Activated CD4-positive, alpha-beta T cell treated with anti-CD3 and anti-CD28 coated beads, Interleukin-2, Interleukin-4, amounts not matched to agents 100 ng/mL and 50 ng/mL, durations not matched to agents 16 hours and 8 hours (primary cell): ENCODE data around the gene TMEM72.

Experiments
- DNase-seq: peaks from one replicate; pipeline ENCODE4 v3.0.0-alpha.2; 2020; ENCODE audit warnings: low spot score

TMEM72 gene

DNA sequence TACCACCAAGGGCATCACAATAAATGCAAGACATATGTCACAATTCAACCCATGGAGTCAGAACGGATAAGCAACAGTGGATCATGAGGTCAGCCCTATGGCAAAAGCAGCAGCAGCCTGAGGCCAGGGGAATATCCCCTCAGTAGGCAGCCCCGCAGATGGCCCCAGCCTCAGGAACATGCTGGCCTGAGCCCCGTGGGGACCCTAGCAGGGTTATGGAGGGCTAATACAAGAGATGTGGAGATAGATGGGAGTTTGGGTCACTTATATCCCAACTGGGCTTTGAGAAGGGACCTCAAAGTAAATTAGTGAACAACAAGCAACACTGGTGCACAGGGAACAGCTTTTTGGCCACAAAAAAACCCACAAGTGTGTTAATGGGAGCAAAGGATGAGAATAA lies 9.1 kb downstream of the TMEM72 start:
- no peak for DNase-seq

DNA sequence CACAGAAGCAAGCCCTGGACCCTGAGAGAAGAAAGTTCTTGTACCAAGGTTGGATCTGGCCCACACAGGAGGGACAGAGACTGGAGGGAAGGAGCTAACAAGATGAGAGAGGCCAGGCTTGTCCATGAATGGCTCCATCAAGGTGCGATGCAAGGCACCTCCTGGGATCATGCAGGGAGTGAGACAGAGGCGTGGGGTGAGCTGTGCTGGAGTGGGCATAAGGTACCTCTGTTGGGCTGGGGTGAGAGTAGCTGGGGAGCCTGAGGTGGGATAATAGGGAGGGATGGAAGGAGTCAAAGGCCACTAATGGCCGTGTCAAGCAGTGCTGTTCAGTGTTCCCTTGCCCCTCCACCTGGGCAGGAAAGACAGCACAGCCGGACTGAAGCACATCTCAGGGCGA lies 9.9 kb downstream of the TMEM72 start:
- no peak for DNase-seq

- DNase-seq = no peak
These were observed 10.4 kb downstream of the TMEM72 start for GRCh38 chr10:44921506-44921905.

DNA sequence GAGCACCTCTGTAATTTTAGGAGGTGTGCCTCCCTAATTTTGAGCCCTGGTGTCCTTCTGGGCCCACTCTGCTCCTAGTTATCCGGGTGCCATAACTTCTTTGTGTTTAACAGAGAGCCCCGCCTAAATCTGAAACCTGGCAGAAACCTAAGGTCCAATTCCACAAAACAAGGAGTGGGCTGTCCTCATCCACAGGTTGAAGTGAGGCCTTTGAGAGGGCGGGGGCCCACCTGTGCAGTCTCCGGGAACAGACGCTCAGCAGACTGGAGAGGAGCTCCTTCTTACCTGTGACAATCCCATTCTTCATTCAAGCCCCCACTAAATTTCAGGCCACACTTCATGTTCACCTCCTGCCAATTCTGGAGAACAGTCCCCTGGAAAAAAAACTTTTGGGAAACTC lies 10.9 kb downstream of the TMEM72 start:
- DNase-seq = no peak

DNA sequence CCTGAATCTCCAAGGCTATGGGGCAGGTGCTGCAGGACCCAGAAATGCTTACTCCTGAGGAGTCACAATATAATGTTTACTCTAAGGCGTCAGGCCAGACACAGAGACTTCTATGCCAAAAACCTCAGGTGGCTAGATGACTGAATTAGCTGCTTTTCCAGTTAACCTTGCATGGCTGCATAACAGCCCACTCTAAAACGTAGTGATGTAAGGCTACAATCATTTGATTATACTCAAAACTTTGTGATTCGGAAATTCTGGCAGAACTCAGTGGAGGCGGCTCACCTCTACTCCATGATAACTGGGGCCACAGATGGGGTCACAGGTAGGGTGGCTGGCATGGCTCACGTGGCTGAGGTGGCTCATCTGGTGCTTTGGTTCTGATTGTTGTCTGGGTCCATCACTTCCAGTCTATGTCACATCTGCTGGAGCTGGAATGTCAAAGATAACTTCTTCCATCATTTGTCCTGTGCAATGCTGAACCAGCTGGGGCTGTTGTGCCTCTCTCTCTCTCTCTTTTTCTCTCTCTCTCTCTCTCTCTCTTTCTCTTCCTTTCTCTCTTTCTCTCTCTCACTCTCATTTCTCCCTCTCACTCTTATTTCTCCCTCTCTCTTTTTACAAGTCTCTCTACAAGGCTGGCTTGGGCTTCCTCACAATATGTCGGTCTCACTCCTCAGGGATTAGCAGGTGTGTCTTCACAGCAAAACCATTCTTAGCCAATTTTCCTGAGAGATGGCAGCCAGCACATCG lies 11.8 kb downstream of the TMEM72 start:
- no peak for DNase-seq

DNA sequence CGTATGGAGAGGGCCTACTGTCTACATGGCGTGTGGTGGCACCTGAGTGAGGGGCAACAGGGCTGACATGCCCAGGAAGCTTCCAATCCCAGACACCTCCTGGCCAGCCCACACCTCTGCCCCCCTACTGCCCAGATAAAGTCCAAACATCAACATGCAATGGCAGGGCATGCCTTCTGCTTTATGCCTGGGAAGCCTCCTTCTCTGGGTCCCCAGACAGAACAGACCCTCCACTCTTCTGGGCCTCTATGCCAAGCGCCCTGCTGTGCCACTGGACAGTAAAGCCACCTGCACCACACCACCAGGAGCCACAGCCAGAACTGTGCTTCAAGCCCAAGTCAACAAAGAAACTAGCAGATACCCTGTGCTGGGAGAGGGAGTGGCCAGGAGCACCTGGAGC lies 12.5 kb downstream of the TMEM72 start:
- DNase-seq = no peak

GRCh38 chr10:44924261-44925040 lies 13.3 kb downstream of the TMEM72 start:
- no peak for DNase-seq

GRCh38 chr10:44925224-44925623 lies 14.1 kb downstream of the TMEM72 start:
- DNase-seq = no peak

DNA sequence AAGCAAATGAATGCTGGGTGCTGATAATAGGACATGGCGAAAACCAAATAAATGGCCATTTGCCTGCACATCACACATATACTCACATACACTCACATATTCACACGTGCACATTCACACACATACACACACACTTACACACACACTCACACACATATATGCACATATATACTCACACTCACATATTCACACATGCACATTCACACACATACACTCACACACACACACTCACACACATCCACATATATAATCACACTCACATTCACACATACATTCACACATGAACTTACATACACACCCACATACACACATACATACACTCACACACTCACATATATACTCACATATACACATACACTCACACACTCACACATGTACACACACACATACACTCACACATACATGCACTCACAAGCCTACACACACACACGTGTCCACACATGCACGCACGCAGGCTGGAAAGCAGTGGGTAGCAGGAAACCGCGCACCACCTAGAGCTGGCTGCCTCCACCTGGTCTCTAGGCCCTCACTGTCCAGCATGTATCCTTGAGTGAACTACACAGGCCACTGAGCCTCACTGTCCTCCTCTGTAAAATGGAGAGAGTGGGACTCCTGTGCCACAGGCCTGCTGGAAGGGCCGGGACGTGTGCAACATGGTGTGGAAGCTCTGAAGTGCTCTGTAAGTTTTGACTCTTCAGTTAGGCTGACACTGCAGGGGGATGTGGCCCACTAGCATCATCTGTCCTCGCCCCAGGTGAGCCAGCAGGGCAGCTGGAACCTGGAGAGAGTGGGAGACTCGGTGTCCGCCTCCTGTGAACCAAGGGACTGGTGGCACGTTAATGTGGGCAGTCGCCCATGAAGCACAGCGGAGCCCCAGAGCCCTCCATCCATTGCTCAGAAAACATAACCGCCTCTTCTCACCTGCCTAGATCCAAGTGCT lies 14.9 kb downstream of the TMEM72 start:
- no peak for DNase-seq

- DNase-seq = no peak
These were observed 15.7 kb downstream of the TMEM72 start for GRCh38 chr10:44926751-44927351.

- DNase-seq = no peak
These were observed 16.2 kb downstream of the TMEM72 start for GRCh38 chr10:44927352-44927751.

GRCh38 chr10:44928462-44928861 lies 17.3 kb downstream of the TMEM72 start:
- no peak for DNase-seq

DNA sequence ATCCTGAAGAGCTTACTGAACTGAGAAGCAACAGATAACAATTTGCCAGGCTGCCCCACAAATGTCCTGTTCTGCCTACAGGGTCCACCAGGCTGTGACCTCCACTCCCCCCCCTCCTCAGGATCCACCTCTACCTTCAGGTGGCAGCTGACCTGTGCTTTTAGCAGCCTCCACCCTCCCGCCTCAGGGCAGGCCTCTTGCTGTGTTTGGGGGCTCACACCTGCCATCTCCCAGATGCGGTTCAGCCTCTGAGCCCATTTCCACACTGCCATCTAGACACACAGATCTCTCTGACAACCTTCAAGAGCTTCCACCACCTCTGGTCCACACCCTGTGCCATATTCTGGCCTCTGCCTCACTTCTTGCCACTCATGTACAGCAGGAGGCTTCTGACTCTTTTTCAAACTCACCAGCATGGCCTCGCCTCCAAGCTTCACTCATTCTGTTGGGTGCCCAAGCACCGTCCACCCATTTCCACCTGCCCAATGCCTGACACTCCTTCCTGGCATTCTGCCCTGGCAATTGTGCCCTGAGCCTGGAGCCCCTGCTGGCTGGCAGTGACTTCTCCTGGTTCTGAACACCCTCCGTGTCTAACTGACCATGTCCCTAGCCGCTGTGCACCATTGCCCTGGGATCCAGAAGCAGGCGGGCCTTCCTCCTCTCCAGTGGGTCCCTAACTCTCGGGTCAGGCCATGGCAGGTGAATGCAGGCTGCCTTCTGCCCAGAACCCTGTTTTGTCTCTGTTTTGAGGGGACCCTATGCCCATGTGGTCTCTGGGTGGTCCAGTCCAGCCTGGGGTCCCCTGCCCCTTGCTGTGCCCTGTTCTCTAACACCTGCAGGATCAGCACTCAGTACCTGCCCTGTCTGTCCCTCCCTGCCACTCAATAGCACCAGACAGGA lies 18.5 kb downstream of the TMEM72 start:
- no peak for DNase-seq

DNA sequence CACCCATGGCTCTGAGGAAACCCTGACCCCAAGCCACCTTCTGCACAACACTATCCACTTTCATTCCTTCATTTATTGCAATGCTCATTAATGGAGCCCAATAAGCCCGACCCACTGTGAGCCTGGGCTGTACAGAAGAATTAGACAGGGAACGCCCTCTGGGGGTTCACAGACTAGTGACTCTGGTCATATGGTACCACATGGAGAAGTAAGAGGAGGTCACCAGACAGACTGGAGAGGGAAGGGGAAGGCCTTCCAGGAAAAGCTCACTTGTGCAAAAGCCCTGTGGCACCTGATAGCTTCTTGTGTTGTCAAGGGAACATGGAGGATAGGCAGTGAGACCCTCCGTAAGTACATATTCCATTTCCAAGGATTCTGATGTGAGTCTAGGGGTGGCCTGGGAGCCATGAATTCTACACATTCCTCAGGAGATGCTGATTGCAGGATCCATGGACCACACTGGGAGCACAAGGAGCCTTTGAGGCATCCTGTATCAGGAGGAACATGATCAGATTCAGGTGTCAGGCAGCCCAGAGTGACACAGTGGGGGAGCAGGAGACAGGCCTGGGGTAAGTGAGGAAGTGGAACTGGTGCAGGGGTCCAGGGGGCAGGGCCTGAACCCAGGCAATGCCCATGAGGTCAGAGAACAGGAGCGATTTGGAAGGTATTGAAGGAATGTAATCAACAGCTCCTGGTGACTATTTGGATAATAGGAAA lies 19.9 kb downstream of the TMEM72 start:
- DNase-seq = no peak

GRCh38 chr10:44931621-44932516 lies 20.7 kb downstream of the TMEM72 start:
- DNase-seq = no peak

GRCh38 chr10:44932517-44933450 lies 21.6 kb downstream of the TMEM72 start:
- DNase-seq = peak; percentile 80

DNA sequence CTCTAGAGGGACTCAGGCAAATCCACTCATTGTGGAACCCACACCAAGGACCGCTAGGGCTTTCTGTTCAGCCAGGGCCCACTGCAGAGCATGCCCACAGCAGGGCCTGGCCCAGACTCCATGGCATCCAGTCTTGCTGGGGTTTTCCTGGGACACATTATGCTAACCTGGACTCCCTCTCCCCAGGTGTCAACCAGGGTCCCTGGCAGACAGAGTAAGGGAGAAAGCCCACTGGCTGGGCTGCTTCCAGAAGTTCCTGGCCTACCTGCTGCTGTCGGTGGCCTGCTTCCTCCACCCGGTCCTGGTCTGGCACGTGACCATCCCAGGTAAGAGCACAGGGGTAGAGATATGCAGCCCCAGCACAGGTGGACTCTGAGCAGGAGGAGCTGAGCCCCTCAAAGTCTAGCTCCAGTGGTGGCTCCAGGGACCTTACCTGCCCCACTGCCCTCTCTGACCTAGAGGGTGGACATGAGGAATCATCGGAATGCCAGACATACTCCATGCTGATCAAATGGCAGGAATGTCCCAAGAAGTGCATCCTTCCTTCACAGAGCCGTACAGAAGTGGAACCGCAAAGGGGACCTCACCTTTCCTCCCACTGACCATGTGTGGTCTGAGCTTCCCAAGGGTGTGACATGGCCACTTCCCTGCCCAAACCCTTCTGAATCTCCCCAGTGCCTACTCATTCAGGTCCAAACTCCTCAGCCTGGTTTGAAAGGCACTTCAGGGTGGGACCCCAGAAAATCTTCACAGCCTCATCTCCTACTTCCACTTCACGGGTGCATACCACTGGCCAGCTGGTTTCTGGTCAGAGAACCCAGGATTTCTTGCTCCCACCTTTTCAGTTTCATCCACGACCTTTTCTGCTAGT lies 22.5 kb downstream of the TMEM72 start:
- DNase-seq = no peak
